HEK293T (cell line): ENCODE measurements around the gene NDRG4.

Source experiments
- CTCF ChIA-PET: fragments of 350-600 bp; formaldehyde crosslinking; extraction: SDS; loops from one replicate; lab custom pipeline; 2021; ENCODE audit warnings: antibody characterized with exemption, inconsistent platforms; lab: Yijun Ruan, JAX
- POLR2A ChIA-PET: fragments of 350-600 bp; formaldehyde crosslinking; extraction: SDS; loops from one replicate; lab custom pipeline; 2020; ENCODE audit warnings: antibody characterized with exemption, inconsistent platforms; lab: Yijun Ruan, JAX
- DNase-seq: peaks from one replicate; pipeline ENCODE4 v3.0.0; 2012; ENCODE audit warnings: mixed read lengths; ENCODE audit errors: extremely low spot score
- ARNT ChIP-seq: fragments of 450-650 bp; IDR thresholded peaks from 2 replicates; pipeline ENCODE4 v1.6.1; 2017; ENCODE audit warnings: mild to moderate bottlenecking
- BHLHE40 ChIP-seq: fragments of 450-650 bp; IDR thresholded peaks from 2 replicates; pipeline ENCODE4 v1.6.1; 2016; ENCODE audit warnings: mild to moderate bottlenecking, moderate library complexity, borderline replicate concordance
- CTBP1 ChIP-seq: fragments of 450-650 bp; IDR thresholded peaks from 2 replicates; pipeline ENCODE4 v1.6.1; 2016; ENCODE audit warnings: borderline replicate concordance
- ELF4 ChIP-seq: fragments of 450-650 bp; IDR thresholded peaks from 2 replicates; pipeline ENCODE4 v1.6.1; 2017; ENCODE audit warnings: antibody characterized with exemption
- FOXA1 ChIP-seq: fragments of 450-650 bp; IDR thresholded peaks from 2 replicates; pipeline ENCODE4 v1.6.1; 2016; ENCODE audit warnings: mild to moderate bottlenecking
- FOXK2 ChIP-seq: fragments of 450-650 bp; IDR thresholded peaks from 2 replicates; pipeline ENCODE4 v1.6.1; 2016; ENCODE audit warnings: mild to moderate bottlenecking
- FOXM1 ChIP-seq: fragments of 450-650 bp; IDR thresholded peaks from 2 replicates; pipeline ENCODE4 v1.6.1; 2017; ENCODE audit warnings: mild to moderate bottlenecking, borderline replicate concordance
- HDGF ChIP-seq: fragments of 450-650 bp; IDR thresholded peaks from 2 replicates; pipeline ENCODE4 v1.6.1; 2017; ENCODE audit warnings: antibody characterized with exemption, borderline replicate concordance
- L3MBTL2 ChIP-seq: fragments of 450-650 bp; conservative IDR thresholded peaks from 2 replicates; pipeline ENCODE4 v1.6.1; 2016; ENCODE audit warnings: mild to moderate bottlenecking
- LEF1 ChIP-seq: fragments of 450-650 bp; IDR thresholded peaks from 2 replicates; pipeline ENCODE4 v1.6.1; 2017; ENCODE audit warnings: mild to moderate bottlenecking, borderline replicate concordance
- NFRKB ChIP-seq: fragments of 450-650 bp; IDR thresholded peaks from 2 replicates; pipeline ENCODE4 v1.6.1; 2016; ENCODE audit warnings: mild to moderate bottlenecking, moderate library complexity
- PKNOX1 ChIP-seq: fragments of 450-650 bp; IDR thresholded peaks from 2 replicates; pipeline ENCODE4 v1.6.1; 2016
- SP1 ChIP-seq: fragments of 450-650 bp; IDR thresholded peaks from 2 replicates; pipeline ENCODE4 v1.6.1; 2017
- SUZ12 ChIP-seq: fragments of 450-650 bp; IDR thresholded peaks from 2 replicates; pipeline ENCODE4 v1.6.1; 2016; ENCODE audit warnings: mild to moderate bottlenecking
- TARDBP ChIP-seq: fragments of 450-650 bp; IDR thresholded peaks from 2 replicates; pipeline ENCODE4 v1.6.1; 2016
- ZNF384 ChIP-seq: fragments of 450-650 bp; IDR thresholded peaks from 2 replicates; pipeline ENCODE4 v1.6.1; 2016

The NDRG4 gene

GRCh38 chr16:58475091-58475619, 24.8 kb upstream of the NDRG4 start:
- ChIA-PET CTCF (interaction anchor here (0.8 kb wide), 1 partner anchor 20 kb away, joined by 5 read pairs; no protein-coding TSS in a partner anchor), POLR2A (no interaction called here)
- TF ChIP-seq CTBP1, result no peak
- TF ChIP-seq PKNOX1, result no peak
- no peak for TF ChIP-seq NFRKB
- TF ChIP-seq LEF1, result no peak
- no peak for TF ChIP-seq SUZ12
- TF ChIP-seq BHLHE40, result no peak
- no peak for TF ChIP-seq ARNT
- TF ChIP-seq TARDBP, result no peak
- TF ChIP-seq FOXK2, result no peak
- no peak for TF ChIP-seq ZNF384
- TF ChIP-seq FOXM1, result no peak
- TF ChIP-seq HDGF, result no peak
- TF ChIP-seq ELF4, result no peak
- no peak for TF ChIP-seq FOXA1
- no peak for TF ChIP-seq L3MBTL2
- no peak for DNase-seq

- POLR2A ChIA-PET, result no interaction called here
- CTCF ChIA-PET, result no interaction called here
These were observed 23.2 kb upstream of the NDRG4 start for GRCh38 chr16:58476791-58477190.

GRCh38 chr16:58478427-58478826, 21.5 kb upstream of the NDRG4 start:
- no peak for DNase-seq
- ChIA-PET POLR2A (no interaction called here), CTCF (interaction anchor here (0.6 kb wide), 1 partner anchor 17 kb away, joined by 5 read pairs; no protein-coding TSS in a partner anchor)
- no peak for TF ChIP-seq ELF4
- no peak for TF ChIP-seq SUZ12
- no peak for TF ChIP-seq ZNF384
- no peak for TF ChIP-seq LEF1

More at GRCh38 chr16:58476791-58477190, 23.2 kb upstream of the NDRG4 start:
- TF ChIP-seq L3MBTL2 (no peak), HDGF (no peak), FOXA1 (no peak), FOXK2 (no peak), TARDBP (no peak), SP1 (no peak), NFRKB (no peak), PKNOX1 (no peak), ELF4 (no peak), LEF1 (no peak), BHLHE40 (no peak), SUZ12 (no peak), FOXM1 (no peak), CTBP1 (no peak), ZNF384 (no peak), ARNT (no peak)
- DNase-seq, result no peak

GRCh38 chr16:58481226-58481869, 18.6 kb upstream of the NDRG4 start:
- DNase-seq, result no peak
- POLR2A ChIA-PET, result no interaction called here
- TF ChIP-seq SUZ12 (no peak), ZNF384 (no peak), SP1 (no peak), ELF4 (no peak), LEF1 (no peak), BHLHE40 (no peak), FOXK2 (no peak), FOXA1 (no peak), L3MBTL2 (no peak), HDGF (no peak), ARNT (no peak), NFRKB (no peak), PKNOX1 (no peak), TARDBP (no peak), CTBP1 (no peak), FOXM1 (no peak)
- CTCF ChIA-PET, result no interaction called here

GRCh38 chr16:58481931-58482330, 18.0 kb upstream of the NDRG4 start:
- ChIA-PET POLR2A (no interaction called here), CTCF (no interaction called here)
- DNase-seq, result no peak
- TF ChIP-seq FOXK2, result no peak
- no peak for TF ChIP-seq FOXA1
- no peak for TF ChIP-seq SP1
- TF ChIP-seq BHLHE40, result no peak
- TF ChIP-seq ARNT, result no peak
- TF ChIP-seq PKNOX1, result no peak
- no peak for TF ChIP-seq HDGF
- no peak for TF ChIP-seq LEF1
- no peak for TF ChIP-seq L3MBTL2
- no peak for TF ChIP-seq NFRKB
- no peak for TF ChIP-seq ELF4
- TF ChIP-seq SUZ12, result no peak
- TF ChIP-seq TARDBP, result no peak
